MG63 (cell line): ENCODE data around the gene SLC12A5. TPM values are rescaled to one million over a fixed set of nuclear protein-coding genes. Genes with fewer than 3 reads are reported as not detected.

Source experiments
- DNase-seq: peaks from one replicate; pipeline ENCODE4 v3.0.0-alpha.2; 2020
- H3K27me3 ChIP-seq: fragments of 250-450 bp; sonication (Bioruptor Pico); 2 replicates; pipeline ENCODE4 v1.5.1; 2020; ENCODE audit warnings: mild to moderate bottlenecking, moderate library complexity
- H3K36me3 ChIP-seq: fragments of 250-450 bp; sonication (Bioruptor Pico); 2 replicates; pipeline ENCODE4 v1.5.1; 2020; ENCODE audit warnings: mild to moderate bottlenecking, moderate library complexity
- H3K4me3 ChIP-seq: fragments of 250-450 bp; sonication (Bioruptor Pico); 2 replicates; pipeline ENCODE4 v1.5.1; 2020; ENCODE audit warnings: mild to moderate bottlenecking, moderate library complexity
- H3K9me3 ChIP-seq: fragments of 250-450 bp; sonication (Bioruptor Pico); 2 replicates; pipeline ENCODE4 v1.5.1; 2020; ENCODE audit warnings: mild to moderate bottlenecking, moderate library complexity
- total RNA-seq: library from RNA; depleted of rRNA; stranded (reverse); fragments of >200 nt; shearing (Covaris generic); gene quantifications from 2 replicates; pipeline ENCODE4 v1.2.3, GENCODE V29; 2014; ENCODE audit warnings: low replicate concordance

SLC12A5 gene
- total RNA-seq, 1 experiment from 2014 or later, result 0.72 TPM

GRCh38 chr20:46001498-46001897, 27.5 kb upstream of the SLC12A5 start:
- Histone ChIP-seq H3K9me3 (no peaks in the 10 kb centered on the region), H3K27me3 (0 out of 2 replicates have a peak, but pooled peaks cover 2% of the 10 kb centered on the region), H3K4me3 (no peak overlapping the region), H3K36me3 (no peaks in the 10 kb centered on the region)
- no peak for DNase-seq

GRCh38 chr20:46002008-46002407, 27.0 kb upstream of the SLC12A5 start:
- Histone ChIP-seq H3K27me3 (0 out of 2 replicates have a peak, but pooled peaks cover 2% of the 10 kb centered on the region), H3K4me3 (no peak overlapping the region), H3K36me3 (no peaks in the 10 kb centered on the region), H3K9me3 (no peaks in the 10 kb centered on the region)
- DNase-seq, result no peak

DNA sequence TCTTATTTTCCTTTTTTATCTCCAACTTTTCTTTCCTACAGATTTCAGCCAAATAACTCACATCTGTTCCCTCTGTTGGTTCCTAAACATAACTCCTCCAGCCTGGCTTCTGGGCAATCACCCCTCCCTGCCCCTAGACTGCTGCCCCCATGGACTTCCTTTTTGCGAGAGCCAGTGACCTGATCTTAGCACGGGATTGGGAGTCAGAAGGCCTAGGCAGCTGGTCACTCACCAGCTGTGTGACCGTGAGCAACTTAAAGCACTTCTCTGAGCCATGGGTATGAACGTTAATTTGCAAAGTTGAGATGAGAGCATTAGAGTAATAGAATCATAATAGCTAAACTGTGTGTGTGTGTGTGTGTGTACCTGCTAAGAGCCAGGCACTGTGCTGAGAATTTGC, 24.8 kb upstream of the SLC12A5 start:
- H3K4me3 ChIP-seq, result no peak overlapping the region
- no peaks in the 10 kb centered on the region for H3K36me3 ChIP-seq
- H3K9me3 ChIP-seq, result no peaks in the 10 kb centered on the region
- H3K27me3 ChIP-seq, result 0 out of 2 replicates have a peak, but pooled peaks cover 1% of the 10 kb centered on the region
- no peak for DNase-seq

- Histone ChIP-seq H3K4me3 (no peak overlapping the region), H3K9me3 (no peaks in the 10 kb centered on the region), H3K36me3 (no peaks in the 10 kb centered on the region), H3K27me3 (no peaks in the 10 kb centered on the region; the same call in 1 of the 2 replicates)
- DNase-seq, result no peak
Observed at GRCh38 chr20:46004889-46005473, 24.0 kb upstream of the SLC12A5 start.

DNA sequence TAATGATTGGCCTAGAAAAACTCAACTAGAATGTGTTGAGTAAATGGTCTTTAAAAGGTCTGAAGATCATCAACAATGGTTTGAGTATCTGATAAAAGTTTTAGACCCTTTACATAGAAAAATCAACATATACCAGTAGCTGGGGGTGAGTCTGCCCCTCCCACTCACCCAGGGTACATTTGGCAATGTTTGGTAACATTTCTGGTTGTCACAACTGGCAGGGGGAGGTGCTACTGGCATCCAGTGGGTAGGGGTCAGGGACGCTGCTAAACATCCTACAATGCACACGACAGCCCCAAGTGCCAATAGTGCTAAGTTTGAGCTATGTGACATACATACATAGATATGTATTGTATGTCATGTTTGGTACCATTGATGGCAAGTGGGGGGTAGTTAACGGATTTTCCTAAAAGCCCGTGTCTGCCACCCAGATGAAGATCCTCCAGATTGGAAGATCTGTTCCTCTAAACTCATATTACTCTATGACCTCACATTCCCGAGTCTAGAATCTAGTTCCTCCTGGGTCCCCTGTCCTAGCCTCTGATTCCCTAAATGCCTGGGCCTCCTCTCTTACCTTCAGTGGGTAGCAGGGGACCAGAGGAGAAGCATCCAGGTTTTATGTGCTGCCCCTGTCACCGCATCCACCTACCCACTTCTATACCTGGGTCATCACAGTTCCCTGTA, 22.9 kb upstream of the SLC12A5 start:
- no peak for DNase-seq
- no peaks in the 10 kb centered on the region for H3K36me3 ChIP-seq
- no peak overlapping the region for H3K4me3 ChIP-seq
- no peaks in the 10 kb centered on the region for H3K9me3 ChIP-seq
- H3K27me3 ChIP-seq, result peaks cover 9% of the 10 kb centered on the region

DNA sequence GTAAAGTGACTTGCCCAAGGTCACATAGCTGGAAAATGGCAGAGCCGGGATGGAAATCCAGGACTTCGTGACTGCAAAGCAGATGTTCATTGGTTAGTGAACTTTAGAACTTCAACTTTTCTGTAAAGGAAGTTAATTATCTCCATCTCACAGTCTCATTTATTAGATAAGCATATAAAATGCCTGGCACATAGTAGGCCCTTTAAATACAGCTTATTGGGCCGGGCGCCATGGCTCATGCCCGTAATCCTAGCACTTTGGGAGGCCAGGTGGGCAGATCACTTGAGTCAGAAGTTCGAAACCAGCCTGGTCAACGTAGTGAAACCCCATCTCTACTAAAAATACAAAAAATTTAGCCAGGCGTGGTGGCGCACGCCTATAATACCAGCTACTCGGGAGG, 22.1 kb upstream of the SLC12A5 start:
- H3K27me3 ChIP-seq, result peaks cover 17% of the 10 kb centered on the region

GRCh38 chr20:46007671-46008070, 21.3 kb upstream of the SLC12A5 start:
- H3K9me3 ChIP-seq, result no peaks in the 10 kb centered on the region
- no peaks in the 10 kb centered on the region for H3K36me3 ChIP-seq
- DNase-seq, result no peak
- H3K4me3 ChIP-seq, result no peak overlapping the region
- peaks cover 20% of the 10 kb centered on the region for H3K27me3 ChIP-seq

More for the DNA sequence above, 22.1 kb upstream of the SLC12A5 start:
- no peaks in the 10 kb centered on the region for H3K36me3 ChIP-seq
- no peak overlapping the region for H3K4me3 ChIP-seq
- H3K9me3 ChIP-seq, result no peaks in the 10 kb centered on the region
- DNase-seq, result no peak

DNA sequence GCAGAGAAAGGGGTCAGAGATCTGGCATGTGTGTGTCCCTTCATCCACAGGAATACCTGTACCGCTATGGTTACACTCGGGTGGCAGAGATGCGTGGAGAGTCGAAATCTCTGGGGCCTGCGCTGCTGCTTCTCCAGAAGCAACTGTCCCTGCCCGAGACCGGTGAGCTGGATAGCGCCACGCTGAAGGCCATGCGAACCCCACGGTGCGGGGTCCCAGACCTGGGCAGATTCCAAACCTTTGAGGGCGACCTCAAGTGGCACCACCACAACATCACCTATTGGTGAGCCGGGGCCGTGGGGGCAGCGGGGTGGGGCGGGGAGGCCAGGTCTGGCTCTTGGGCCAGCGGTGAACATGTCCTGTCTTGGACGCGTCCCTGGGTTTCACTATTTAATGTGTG, 19.2 kb upstream of the SLC12A5 start:
- Histone ChIP-seq H3K9me3 (no peaks in the 10 kb centered on the region), H3K36me3 (no peaks in the 10 kb centered on the region), H3K27me3 (peaks cover 27% of the 10 kb centered on the region), H3K4me3 (no peak overlapping the region)
- DNase-seq, result no peak

- peaks cover 29% of the 10 kb centered on the region for H3K27me3 ChIP-seq
- H3K36me3 ChIP-seq, result no peaks in the 10 kb centered on the region
- no peak for DNase-seq
- H3K9me3 ChIP-seq, result no peaks in the 10 kb centered on the region
- H3K4me3 ChIP-seq, result no peak overlapping the region
Observed at GRCh38 chr20:46010491-46011391, 18.3 kb upstream of the SLC12A5 start.

- peak; percentile 77 for DNase-seq
- Histone ChIP-seq H3K36me3 (no peaks in the 10 kb centered on the region), H3K4me3 (no peak overlapping the region), H3K27me3 (peaks cover 29% of the 10 kb centered on the region), H3K9me3 (no peaks in the 10 kb centered on the region)
Observed at GRCh38 chr20:46011631-46012482, 17.2 kb upstream of the SLC12A5 start.

GRCh38 chr20:46012921-46013320, 16.1 kb upstream of the SLC12A5 start:
- Histone ChIP-seq H3K9me3 (no peaks in the 10 kb centered on the region), H3K27me3 (peaks cover 29% of the 10 kb centered on the region), H3K4me3 (no peak overlapping the region), H3K36me3 (no peaks in the 10 kb centered on the region)
- DNase-seq, result no peak

- Histone ChIP-seq H3K27me3 (peaks cover 29% of the 10 kb centered on the region), H3K36me3 (no peaks in the 10 kb centered on the region), H3K9me3 (no peaks in the 10 kb centered on the region), H3K4me3 (no peak overlapping the region)
- DNase-seq, result no peak
Observed at GRCh38 chr20:46013322-46013828, 15.6 kb upstream of the SLC12A5 start.

DNA sequence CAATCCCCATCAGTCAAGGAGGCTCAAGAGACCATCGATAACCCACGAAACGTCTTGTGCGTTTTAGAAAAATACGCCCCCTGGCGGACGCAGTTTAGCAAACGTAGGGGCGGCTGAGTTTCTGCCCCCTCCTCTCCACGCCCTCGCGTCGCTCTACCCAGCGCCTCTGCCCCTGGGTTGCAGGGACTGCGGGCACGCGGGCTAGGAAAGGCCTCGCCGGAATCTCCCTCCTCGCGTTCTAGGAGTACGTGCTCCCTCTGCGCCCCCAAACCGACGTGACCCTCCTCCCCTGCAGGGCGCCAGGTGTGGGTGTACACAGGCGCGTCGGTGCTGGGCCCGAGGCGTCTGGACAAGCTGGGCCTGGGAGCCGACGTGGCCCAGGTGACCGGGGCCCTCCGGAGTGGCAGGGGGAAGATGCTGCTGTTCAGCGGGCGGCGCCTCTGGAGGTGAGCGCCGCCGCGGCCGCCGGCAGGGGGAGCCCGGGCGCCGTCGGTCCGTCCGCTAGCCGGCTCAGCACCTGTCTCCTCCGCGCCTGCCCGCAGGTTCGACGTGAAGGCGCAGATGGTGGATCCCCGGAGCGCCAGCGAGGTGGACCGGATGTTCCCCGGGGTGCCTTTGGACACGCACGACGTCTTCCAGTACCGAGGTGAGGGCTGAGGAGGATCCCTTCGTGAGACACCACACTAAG, 15.0 kb upstream of the SLC12A5 start:
- no peaks in the 10 kb centered on the region for H3K9me3 ChIP-seq
- 0 out of 2 replicates have a peak overlapping the region, but pooled peaks have one; percentile 10 for H3K4me3 ChIP-seq
- peak; percentile 45 for DNase-seq
- H3K27me3 ChIP-seq, result peaks cover 29% of the 10 kb centered on the region
- H3K36me3 ChIP-seq, result no peaks in the 10 kb centered on the region

DNA sequence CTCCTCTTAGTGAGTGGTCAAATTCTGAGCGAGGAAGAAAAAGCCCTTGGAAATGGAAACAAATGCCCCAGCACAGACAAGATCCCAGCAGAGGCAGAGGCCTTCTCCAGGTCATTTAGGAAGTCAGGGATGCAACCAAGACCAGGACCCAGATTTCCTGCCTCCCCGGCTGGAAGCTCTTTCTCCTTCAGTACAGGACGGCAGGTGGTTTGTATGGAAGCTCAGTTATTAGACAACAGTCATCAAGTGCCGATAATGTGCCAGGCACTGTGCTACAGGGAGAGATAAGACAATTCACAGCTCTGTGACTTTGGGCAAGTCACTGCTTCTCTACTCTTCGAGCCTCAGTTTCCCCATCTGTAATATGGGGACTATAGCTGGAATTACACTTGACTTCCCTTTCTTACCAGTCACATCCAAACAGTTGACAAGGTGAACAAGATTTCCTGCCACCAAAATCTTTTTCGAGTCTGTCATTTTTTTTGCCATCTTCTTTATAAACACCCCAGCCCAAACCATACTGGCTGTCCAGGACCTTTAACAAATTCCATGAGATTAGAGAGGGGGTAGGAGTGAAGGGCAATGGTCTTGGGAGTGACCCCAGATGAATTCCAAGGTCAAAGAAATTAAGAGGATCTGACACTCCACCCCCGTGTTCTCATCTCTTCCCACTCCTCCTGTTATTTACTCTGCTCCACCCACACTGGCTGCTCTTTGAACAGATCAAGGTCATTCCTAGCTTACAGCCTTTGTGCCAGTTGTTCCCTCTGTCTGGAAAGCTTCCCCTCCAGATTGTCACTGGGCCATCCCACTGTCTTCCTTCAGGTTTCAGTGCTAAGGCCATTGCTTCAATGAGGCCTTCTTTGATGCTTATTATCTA, 14.3 kb upstream of the SLC12A5 start:
- DNase-seq, result no peak
- H3K4me3 ChIP-seq, result no peak overlapping the region
- no peaks in the 10 kb centered on the region for H3K9me3 ChIP-seq
- peaks cover 29% of the 10 kb centered on the region for H3K27me3 ChIP-seq
- H3K36me3 ChIP-seq, result no peaks in the 10 kb centered on the region

DNA sequence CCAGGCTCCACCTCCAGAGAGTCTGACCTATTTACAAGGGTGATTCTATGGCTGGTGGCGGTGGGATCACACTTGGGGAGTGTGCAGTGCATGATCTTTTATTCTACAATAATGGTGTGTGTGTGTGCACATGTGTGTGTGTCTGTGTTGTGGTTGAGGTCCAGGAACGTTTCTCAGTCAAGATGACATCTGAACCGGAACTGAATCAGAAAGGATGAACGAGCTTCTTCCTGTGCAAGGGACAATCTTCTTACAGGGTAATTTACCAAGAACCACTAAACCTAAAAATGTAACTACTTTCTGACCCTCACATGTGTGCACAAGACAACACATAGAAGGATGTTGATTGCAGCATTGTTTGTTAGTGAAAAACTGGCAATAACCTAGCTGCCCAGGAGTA, 11.7 kb upstream of the SLC12A5 start:
- no peaks in the 10 kb centered on the region for H3K9me3 ChIP-seq
- no peaks in the 10 kb centered on the region for H3K36me3 ChIP-seq
- H3K27me3 ChIP-seq, result peaks cover 10% of the 10 kb centered on the region
- H3K4me3 ChIP-seq, result no peak overlapping the region
- no peak for DNase-seq
